Eye (tissue), 1 donor: ENCODE measurements around the gene PNKD.
A peak's percentile ranks its signal among the peaks of the same experiment; 100 is the strongest.
"Not testable (repeated sequence)": the region's sequence is repeated elsewhere in the genome, so short reads cannot be mapped to it uniquely, and the experiment has no call there.

Experiments
- DNase-seq: peaks from one replicate; pipeline ENCODE4 v3.0.0-alpha.2; 2015

PNKD gene

GRCh38 chr2:218293715-218294429 lies 23.6 kb downstream of the PNKD start:
- no peak for DNase-seq

GRCh38 chr2:218294430-218295022 lies 24.2 kb downstream of the PNKD start:
- no peak for DNase-seq

- no peak for DNase-seq
Observed at GRCh38 chr2:218295029-218295428, 24.7 kb downstream of the PNKD start.

DNA sequence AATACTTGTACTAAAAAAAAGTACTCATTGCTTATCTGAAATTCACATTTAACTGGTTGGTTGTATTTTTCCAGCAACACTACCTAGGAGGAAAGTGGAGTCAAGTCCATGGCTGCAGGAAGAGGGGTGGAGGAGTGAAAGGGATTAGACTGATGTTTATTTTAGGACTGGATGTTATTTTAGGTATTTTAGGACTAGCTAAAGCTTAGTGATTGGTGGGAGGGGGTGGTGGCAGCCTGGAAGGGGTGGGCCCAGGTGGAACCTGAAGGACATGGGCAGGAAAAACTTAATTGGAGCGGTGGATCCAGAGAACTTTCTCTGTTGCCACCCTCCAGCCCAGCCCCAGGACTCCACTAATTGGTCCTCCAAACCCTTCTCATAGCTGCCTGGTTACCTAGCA lies 25.9 kb downstream of the PNKD start:
- no peak for DNase-seq

- no peak for DNase-seq
Observed at GRCh38 chr2:218296847-218297246, 26.5 kb downstream of the PNKD start.

GRCh38 chr2:218298314-218298875 lies 28.1 kb downstream of the PNKD start:
- no peak for DNase-seq

GRCh38 chr2:218300141-218300540 lies 29.8 kb downstream of the PNKD start:
- no peak for DNase-seq

DNA sequence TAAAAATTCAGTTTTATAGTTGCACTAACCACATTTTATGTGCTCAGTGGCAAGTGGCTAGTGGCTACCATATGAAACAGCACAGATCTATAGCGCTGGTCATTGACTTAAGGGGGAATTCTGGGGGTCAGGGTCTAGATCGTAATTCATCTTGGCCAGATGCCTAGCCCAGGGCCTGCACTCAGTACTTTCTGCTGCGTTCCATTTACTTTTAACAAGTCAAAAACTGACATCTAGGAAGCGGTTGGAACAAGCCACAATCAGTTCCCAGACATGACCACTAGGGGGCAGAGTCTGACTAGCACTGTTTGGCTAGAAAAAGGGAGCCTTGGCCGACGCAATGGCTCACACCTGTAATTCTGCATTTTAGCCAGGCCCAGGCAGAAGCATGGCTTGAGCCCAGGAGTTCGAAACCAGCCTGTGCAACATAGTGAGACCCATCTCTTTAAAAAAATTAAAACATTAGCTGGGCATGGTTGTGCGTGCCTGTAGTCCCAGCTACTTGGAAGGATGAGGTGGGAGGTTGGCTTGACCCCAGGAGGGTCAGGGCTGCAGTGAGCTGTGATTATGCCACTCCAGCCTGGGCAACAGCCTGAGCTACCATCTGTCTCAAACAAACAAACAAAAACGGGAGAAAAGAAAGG lies 31.0 kb downstream of the PNKD start:
- DNase-seq: peak; percentile 96

GRCh38 chr2:218305383-218305782 lies 35.1 kb downstream of the PNKD start:
- DNase-seq: no peak

DNA sequence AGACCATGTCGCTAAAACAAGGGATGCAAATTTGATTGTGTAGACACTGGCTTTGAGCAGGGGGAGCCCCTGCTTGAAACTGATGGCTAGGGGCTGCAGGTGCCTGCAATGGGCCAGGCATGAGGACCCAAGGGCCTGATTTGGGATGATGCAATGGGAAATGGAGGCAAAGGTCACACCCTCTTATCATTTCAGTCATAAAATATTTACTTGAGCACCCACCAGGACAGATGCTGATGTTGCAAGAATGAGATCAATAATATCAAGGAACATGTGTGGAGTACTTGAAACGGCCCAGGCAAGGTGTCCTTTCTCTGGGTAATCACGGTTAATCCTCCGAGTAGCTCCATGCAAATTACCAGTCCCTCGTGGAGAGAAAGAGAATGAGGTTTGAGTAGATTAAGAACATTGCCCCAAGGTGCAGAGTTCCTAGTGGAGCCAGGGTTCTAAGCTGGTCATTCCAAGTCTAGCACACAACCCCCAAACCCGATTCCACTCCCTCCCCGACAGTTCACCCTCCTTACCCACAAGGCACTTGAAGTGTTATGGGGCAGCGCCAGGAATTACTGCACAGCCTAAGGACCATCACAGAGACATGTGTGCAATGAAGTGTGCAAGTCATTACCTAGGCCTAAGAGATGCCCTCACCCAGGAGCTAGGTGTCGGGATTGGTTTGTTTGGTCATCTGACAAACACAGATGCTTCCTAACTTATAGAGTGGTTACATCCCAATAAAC lies 36.0 kb downstream of the PNKD start:
- DNase-seq: no peak

- no peak for DNase-seq
Observed at GRCh38 chr2:218307415-218308090, 37.2 kb downstream of the PNKD start.

DNA sequence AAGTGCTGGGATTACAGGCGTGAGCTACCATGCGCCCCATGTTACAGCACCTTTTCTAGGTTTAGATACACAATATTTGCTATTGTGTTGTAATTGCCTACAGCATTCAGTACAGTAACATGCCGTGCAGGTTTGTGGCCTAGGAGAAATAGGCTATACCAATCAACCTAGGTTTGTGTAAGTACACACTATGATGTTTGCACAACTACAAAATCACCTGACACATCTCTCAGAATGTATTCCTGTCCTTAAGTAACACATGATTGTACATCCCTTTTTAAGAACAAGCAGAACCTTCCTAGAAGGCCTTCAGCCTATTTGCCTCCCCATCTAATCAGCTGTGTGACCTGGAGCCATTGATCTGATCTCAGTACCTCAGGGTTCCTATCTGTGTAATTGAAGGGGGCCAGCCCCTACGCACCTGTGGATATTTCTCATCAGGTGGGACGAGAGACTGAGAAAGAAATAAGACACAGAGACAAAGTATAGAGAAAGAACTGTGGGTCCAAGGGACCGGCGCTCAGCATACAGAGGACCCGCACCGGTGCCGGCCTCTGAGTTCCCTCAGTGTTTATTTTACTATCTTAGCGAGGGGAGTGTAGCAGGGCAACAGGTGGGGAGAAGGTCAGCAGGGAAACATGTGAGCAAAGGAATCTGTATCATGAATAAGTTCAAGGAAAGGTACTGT lies 40.7 kb downstream of the PNKD start:
- DNase-seq: no peak

- not testable (repeated sequence) for DNase-seq
Observed at GRCh38 chr2:218311541-218312266, 41.4 kb downstream of the PNKD start.

DNA sequence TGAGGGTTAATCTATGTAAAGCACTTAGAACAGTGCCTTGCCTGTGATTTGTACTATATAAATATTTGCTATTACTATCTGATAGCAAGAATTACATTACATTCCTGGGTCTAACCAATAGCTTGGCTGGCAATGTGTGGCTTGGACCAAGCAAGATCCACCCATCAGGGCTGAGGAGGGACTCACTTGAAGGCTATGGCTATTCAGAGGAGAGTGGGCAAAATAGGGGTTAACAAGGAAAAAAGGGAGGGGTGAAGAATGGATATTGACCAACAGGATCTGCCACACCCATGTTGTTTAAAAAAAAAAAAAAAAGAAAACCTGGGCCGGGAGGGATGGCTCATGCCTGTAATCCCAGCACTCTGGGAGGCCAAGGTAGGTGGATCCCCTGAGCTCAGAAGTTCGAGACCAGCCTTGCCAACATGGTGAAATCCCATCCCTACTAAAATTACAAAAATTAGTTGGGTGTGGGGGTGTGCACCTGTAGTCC lies 42.0 kb downstream of the PNKD start:
- DNase-seq: no peak

GRCh38 chr2:218313356-218313755 lies 43.0 kb downstream of the PNKD start:
- DNase-seq: no peak

DNA sequence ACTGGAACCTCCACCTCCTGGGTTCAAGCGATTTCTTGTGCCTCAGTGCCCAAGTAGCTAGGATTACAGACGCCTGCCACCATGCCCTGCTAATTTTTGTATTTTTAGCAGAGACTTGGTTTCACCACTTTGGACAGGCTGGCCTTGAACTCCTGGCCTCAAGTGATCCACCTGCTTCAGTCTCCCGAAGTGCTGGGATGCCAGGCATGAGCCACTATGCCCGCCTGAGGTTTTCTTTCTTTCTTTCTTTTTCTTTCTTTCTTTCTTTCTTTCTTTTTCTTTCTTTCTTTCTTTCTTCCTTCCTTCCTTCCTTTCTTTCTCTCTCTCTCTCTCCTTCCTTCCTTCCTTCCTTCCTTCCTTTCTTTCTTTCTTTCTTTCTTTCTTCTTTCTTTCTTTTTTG lies 44.4 kb downstream of the PNKD start:
- not testable (repeated sequence) for DNase-seq

DNA sequence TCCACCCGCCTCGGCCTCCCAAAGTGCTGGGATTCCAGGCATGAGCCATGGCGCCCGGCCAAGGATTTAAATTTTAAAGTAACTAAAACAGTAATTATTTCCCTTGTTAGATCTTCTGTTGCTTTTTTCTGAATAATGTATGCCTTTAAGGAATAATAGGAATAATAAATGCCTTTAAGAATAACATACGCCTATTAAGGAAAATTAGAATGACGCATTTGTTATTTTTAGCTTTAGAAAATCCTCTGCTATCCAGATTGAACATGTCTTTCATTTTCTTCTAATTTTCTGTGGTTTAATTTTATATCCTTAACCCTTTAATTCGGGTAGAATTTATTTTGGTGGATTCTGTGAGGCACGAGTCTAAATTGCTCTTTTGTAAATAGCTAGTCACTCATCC lies 45.1 kb downstream of the PNKD start:
- no peak for DNase-seq

GRCh38 chr2:218317303-218317630 lies 46.9 kb downstream of the PNKD start:
- no peak for DNase-seq

DNA sequence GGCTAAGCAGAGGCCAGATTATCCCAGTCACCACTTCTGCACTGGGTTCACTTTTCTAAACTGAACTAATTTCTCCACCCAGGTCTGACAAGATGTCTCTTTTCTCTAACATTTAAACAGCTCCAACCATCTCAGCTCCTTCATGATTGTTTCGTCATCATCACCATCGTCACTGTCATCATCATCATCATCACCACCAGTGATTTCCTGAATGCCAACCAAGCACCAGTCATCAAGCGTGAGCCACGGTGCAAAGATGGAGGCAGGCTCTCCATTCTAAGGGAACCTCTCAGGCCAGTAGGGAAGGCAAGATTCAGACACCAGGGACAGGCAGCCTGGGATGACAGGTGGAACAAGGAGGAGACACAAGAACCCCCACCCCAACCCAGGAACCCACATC lies 47.5 kb downstream of the PNKD start:
- DNase-seq: no peak

GRCh38 chr2:218318241-218318640 lies 47.9 kb downstream of the PNKD start:
- DNase-seq: no peak

GRCh38 chr2:218319813-218320365 lies 49.6 kb downstream of the PNKD start:
- no peak for DNase-seq
